IMR-90 (cell line): ENCODE results near the gene GPR62.

ENCODE experiments used
- CTCF ChIP-seq: conservative IDR thresholded peaks from 2 replicates; pipeline ENCODE4 v1.5.1; 2012; ENCODE audit warnings: mild to moderate bottlenecking, low read depth, low read length, improper control_type of control experiment
- RAD21 ChIP-seq: IDR thresholded peaks from 2 replicates; pipeline ENCODE4 v1.6.1; 2012; ENCODE audit warnings: low read length, improper control_type of control experiment
- USF2 ChIP-seq: fragments of 150-350 bp; IDR thresholded peaks from 2 replicates; pipeline ENCODE4 v1.6.1; 2017; ENCODE audit warnings: mild to moderate bottlenecking, antibody characterized with exemption, low read length, low read depth

GRCh38 chr3:52002748-52003147, 47.6 kb downstream of the GPR62 start:
- TF ChIP-seq CTCF: no peak
- no peak for TF ChIP-seq RAD21
- no peak for TF ChIP-seq USF2
